Measurements from ENCODE around the gene RRBP1. TPM values are rescaled to one million over a fixed set of nuclear protein-coding genes. Genes with fewer than 3 reads are reported as not detected.

Gene RRBP1
- total RNA-seq, 2 experiments from 2014 or later, result 21.1 to 24.9 TPM

- Mint-ChIP-seq H3K9me3 (ENCODE audit: low read depth) (no peaks in the 10 kb centered on the region), H3K27me3 (no peaks in the 10 kb centered on the region), H3K27ac (no peak overlapping the region), H3K36me3 (ENCODE audit: low read depth) (peaks cover 7% of the 10 kb centered on the region), H3K4me3 (no peak overlapping the region), H3K4me1 (no peaks in the 10 kb centered on the region)
- DNase-seq (no peak), ATAC-seq (no peak)
- intact Hi-C loops (cut with DNase I, micrococcal nuclease), result no loop called here
- CTCF ChIA-PET, result interaction anchor here (0.7 kb wide), 1 partner anchor 131 kb away, joined by 3 read pairs; no protein-coding TSS in a partner anchor
- POLR2A ChIA-PET, result no interaction called here
Observed at GRCh38 chr20:17626217-17627007, 55.6 kb downstream of the RRBP1 start.

- Mint-ChIP-seq H3K27ac (no peak overlapping the region), H3K4me1 (no peaks in the 10 kb centered on the region), H3K36me3 (ENCODE audit: low read depth) (peaks cover 7% of the 10 kb centered on the region), H3K9me3 (ENCODE audit: low read depth) (no peaks in the 10 kb centered on the region), H3K27me3 (no peaks in the 10 kb centered on the region), H3K4me3 (no peak overlapping the region)
- POLR2A ChIA-PET, result no interaction called here
- no peak for ATAC-seq
- DNase-seq, result no peak
- intact Hi-C loops (cut with DNase I, micrococcal nuclease), result no loop called here
- CTCF ChIA-PET, result interaction anchor here (0.6 kb wide), 1 partner anchor 947 kb away, joined by 5 read pairs; no protein-coding TSS in a partner anchor
Observed at GRCh38 chr20:17625246-17626051, 56.6 kb downstream of the RRBP1 start.

DNA sequence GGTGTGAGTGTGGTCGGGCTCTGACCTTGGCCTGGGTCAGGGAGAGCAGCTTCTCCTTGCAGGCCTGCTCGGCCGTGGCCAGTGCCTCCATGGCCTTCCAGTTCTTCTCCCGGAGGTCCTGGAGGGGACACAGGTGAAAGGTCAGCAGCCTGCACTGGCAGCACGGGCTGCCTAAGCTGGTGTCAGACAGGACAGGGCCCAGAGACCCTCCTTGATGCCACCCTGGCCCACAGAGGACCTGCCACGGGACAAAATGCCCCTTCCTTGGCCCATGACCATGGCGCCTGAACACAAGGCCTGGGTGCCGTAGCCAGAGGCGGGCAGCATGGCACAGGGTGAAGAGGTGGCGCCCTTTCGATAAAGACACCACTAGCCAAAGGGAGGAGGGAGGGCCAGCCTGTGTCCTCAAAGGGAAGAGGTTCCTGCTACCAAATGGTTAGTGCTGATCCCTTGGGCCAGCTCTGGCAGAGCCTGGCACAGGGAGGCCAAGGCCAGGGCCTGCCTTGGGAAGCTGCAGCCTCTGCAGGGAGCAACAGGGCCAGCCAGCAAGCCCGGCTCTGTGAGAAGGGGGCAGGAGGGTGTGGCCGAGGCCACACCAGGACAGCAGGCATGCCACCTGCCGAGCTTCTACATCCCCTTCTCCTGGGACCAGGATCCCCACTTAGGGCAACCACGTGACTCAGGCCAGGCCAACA is 57.3 kb downstream of the RRBP1 start:
- DNase-seq (no peak), ATAC-seq (no peak)
- Mint-ChIP-seq H3K9me3 (ENCODE audit: low read depth) (no peaks in the 10 kb centered on the region), H3K27me3 (no peaks in the 10 kb centered on the region), H3K36me3 (ENCODE audit: low read depth) (peaks cover 5% of the 10 kb centered on the region), H3K4me1 (no peaks in the 10 kb centered on the region), H3K4me3 (no peak overlapping the region), H3K27ac (no peak overlapping the region)
- ChIA-PET CTCF (interaction anchor here (0.6 kb wide), 1 partner anchor 948 kb away, joined by 5 read pairs; no protein-coding TSS in a partner anchor), POLR2A (no interaction called here)
- intact Hi-C loops (cut with DNase I, micrococcal nuclease), result no loop called here

DNA sequence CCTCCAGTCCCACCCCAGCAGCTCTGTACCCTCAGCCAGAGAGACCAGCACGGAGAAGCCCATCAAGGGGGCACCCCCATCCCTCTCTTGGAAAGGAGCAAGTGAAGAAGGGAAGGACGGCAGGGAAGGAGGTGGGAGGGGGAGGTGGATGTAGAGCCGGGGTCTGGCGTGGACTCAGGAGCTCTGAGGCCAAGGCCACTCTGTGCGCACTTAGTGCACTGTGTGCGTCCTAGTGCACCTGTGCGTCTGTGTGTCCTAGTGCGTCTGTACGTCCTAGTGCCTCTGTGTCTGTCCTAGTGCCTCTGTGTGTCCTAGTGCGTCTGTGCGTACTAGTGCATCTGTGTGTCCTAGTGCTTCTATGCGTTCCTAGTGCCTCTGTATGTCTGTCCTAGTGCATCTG is 58.0 kb downstream of the RRBP1 start:
- ChIA-PET POLR2A (no interaction called here), CTCF (interaction anchor here (0.6 kb wide), 1 partner anchor 143 kb away, joined by 3 read pairs; no protein-coding TSS in a partner anchor)
- Mint-ChIP-seq H3K4me3 (no peak overlapping the region), H3K4me1 (no peaks in the 10 kb centered on the region), H3K36me3 (ENCODE audit: low read depth) (peaks cover 7% of the 10 kb centered on the region), H3K27me3 (no peaks in the 10 kb centered on the region), H3K9me3 (ENCODE audit: low read depth) (no peaks in the 10 kb centered on the region), H3K27ac (no peak overlapping the region)
- intact Hi-C loops (cut with DNase I, micrococcal nuclease), result no loop called here
- ATAC-seq, result no peak
- DNase-seq, result no peak

DNA sequence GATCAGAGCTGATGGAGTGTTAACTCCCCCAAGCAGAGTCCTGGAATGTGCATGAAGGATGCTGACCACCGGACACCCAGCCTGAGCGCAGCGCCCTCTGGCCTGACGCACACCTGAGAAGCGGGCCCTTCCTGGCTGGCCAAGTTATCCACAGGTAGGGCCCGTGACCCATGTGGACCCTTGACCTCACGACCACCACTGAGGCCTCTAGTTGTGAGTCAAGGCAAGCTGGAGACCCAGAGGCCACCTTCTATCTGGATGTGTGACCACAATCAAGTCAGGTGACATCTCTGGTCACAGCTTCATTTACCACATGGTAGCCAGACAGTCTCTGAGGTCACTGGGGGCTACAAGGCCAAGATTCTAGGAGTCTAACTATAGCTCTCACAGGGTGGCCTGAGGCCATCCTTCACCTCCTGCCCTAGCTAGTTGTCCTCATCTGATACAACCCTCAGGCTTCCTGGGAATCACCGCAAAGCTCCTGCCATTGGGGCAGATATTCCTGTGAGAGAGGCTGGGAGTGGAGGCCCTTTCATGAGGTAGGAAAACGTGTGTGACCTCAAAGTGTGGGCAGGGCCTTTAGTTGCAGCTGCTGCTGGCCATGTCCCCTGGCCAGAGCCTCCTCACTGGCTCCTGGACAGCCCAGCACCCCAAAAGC is 59.1 kb downstream of the RRBP1 start:
- ATAC-seq (no peak), DNase-seq (no peak)
- intact Hi-C loops (cut with DNase I, micrococcal nuclease), result no loop called here
- ChIA-PET CTCF (interaction anchor here (1.2 kb wide), 1 partner anchor 11 kb away, joined by 4 read pairs; no protein-coding TSS in a partner anchor), POLR2A (no interaction called here)
- Mint-ChIP-seq H3K27ac (no peak overlapping the region), H3K27me3 (no peaks in the 10 kb centered on the region), H3K4me3 (no peak overlapping the region), H3K36me3 (ENCODE audit: low read depth) (peaks cover 6% of the 10 kb centered on the region), H3K4me1 (no peaks in the 10 kb centered on the region), H3K9me3 (ENCODE audit: low read depth) (no peaks in the 10 kb centered on the region)

- ChIA-PET POLR2A (no interaction called here), CTCF (interaction anchor here (1.2 kb wide), 1 partner anchor 11 kb away, joined by 4 read pairs; no protein-coding TSS in a partner anchor)
- Mint-ChIP-seq H3K9me3 (ENCODE audit: low read depth) (no peaks in the 10 kb centered on the region), H3K4me3 (no peak overlapping the region), H3K27ac (no peak overlapping the region), H3K27me3 (no peaks in the 10 kb centered on the region), H3K36me3 (ENCODE audit: low read depth) (peaks cover 6% of the 10 kb centered on the region), H3K4me1 (no peaks in the 10 kb centered on the region)
- DNase-seq (peak; percentile 0), ATAC-seq (no peak)
- intact Hi-C loops (cut with DNase I, micrococcal nuclease), result no loop called here
Observed at GRCh38 chr20:17622086-17622850, 59.8 kb downstream of the RRBP1 start.

- Mint-ChIP-seq H3K27me3 (no peaks in the 10 kb centered on the region), H3K36me3 (ENCODE audit: low read depth) (peaks cover 6% of the 10 kb centered on the region), H3K9me3 (ENCODE audit: low read depth) (no peaks in the 10 kb centered on the region), H3K4me1 (no peaks in the 10 kb centered on the region), H3K4me3 (no peak overlapping the region), H3K27ac (no peak overlapping the region)
- ATAC-seq (no peak), DNase-seq (peak; percentile 1)
- intact Hi-C loops (cut with DNase I, micrococcal nuclease), result no loop called here
- POLR2A ChIA-PET, result no interaction called here
- CTCF ChIA-PET, result interaction anchor here (1.2 to 1.3 kb wide), 2 partner anchors 12 to 122 kb away, joined by 3 to 4 read pairs; no protein-coding TSS in a partner anchor
Observed at GRCh38 chr20:17621229-17621968, 60.6 kb downstream of the RRBP1 start.

- H3K27ac Mint-ChIP-seq, result no peak overlapping the region
- no peaks in the 10 kb centered on the region for H3K4me1 Mint-ChIP-seq
- CTCF ChIA-PET, result interaction anchor here (1.3 kb wide), 1 partner anchor 121 kb away, joined by 3 read pairs; no protein-coding TSS in a partner anchor
- H3K9me3 Mint-ChIP-seq (ENCODE audit: low read depth), result no peaks in the 10 kb centered on the region
- POLR2A ChIA-PET, result no interaction called here
- H3K36me3 Mint-ChIP-seq (ENCODE audit: low read depth), result peaks cover 6% of the 10 kb centered on the region
- H3K4me3 Mint-ChIP-seq, result no peak overlapping the region
- no peaks in the 10 kb centered on the region for H3K27me3 Mint-ChIP-seq
- intact Hi-C loops (cut with DNase I, micrococcal nuclease), result no loop called here
- DNase-seq, result peak; percentile 1
- no peak for ATAC-seq
Observed at GRCh38 chr20:17620371-17621228, 61.4 kb downstream of the RRBP1 start.

- H3K9me3 Mint-ChIP-seq (ENCODE audit: low read depth), result no peaks in the 10 kb centered on the region
- CTCF ChIA-PET, result interaction anchor here (2.5 to 5.5 kb wide), 2 partner anchors 82 to 115 kb away, joined by 6 to 27 read pairs; no protein-coding TSS in a partner anchor
- POLR2A ChIA-PET, result no interaction called here
Observed at GRCh38 chr20:17619351-17620093, 62.5 kb downstream of the RRBP1 start.

More at GRCh38 chr20:17619351-17620093, 62.5 kb downstream of the RRBP1 start:
- no peaks in the 10 kb centered on the region for H3K4me1 Mint-ChIP-seq
- H3K27ac Mint-ChIP-seq, result no peak overlapping the region
- H3K4me3 Mint-ChIP-seq, result no peak overlapping the region
- no peak for DNase-seq
- ATAC-seq, result no peak
- no peaks in the 10 kb centered on the region for H3K27me3 Mint-ChIP-seq
- intact Hi-C loops (cut with DNase I, micrococcal nuclease), result no loop called here
- peaks cover 6% of the 10 kb centered on the region for H3K36me3 Mint-ChIP-seq (ENCODE audit: low read depth)

Data from activated CD4-positive, alpha-beta T cell treated with anti-CD3 and anti-CD28 coated beads for 36 hours (primary cell).